GM18873 (cell line): Measurements from ENCODE around the gene DUSP6.

ENCODE experiments used
- ATAC-seq: cut with Tn5 transposase; IDR thresholded peaks from one replicate; pipeline ENCODE4 v1.9.1; 2021; ENCODE audit warnings: mild to moderate bottlenecking, moderate library complexity, moderate number of reproducible peaks; ENCODE audit not compliant: unreplicated experiment, low FRiP score

DUSP6 gene

DNA sequence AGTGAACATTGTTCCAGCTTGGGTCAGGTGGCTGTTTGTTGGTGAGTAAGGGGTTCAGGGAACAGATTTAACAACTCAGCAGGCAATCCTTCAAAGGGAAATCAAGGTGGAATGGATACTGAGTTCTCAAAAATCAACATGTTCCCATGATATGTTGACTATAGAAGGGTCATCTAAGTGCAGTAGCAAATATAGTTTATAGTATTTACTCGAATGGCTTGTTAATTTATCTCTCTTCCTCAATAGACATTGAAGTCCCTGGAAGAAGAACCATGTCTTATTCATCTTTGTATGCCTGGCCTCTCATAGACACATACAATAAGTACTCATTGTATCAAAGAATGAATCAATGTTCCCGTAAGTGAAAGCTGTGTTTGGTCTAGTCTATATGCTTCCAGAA lies 24.5 kb upstream of the DUSP6 start:
- ATAC-seq, result no peak

DNA sequence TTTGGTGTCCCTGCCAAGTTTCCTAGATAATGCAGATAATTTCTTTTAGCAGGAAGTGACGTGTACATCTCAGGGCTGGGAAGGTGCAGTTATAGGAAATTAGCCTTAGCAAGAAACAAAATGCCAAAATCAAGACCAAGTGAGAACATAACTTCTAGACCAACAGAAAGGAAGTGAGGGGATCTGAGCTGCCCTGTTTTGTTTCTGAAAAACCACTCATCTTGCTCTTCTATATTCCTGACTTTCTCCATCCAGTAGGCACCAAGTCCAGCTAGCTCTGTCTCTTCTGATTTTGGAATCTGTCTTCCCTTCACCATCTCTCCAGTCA lies 23.9 kb upstream of the DUSP6 start:
- ATAC-seq, result no peak

GRCh38 chr12:89373763-89374572 lies 21.7 kb upstream of the DUSP6 start:
- ATAC-seq, result no peak

DNA sequence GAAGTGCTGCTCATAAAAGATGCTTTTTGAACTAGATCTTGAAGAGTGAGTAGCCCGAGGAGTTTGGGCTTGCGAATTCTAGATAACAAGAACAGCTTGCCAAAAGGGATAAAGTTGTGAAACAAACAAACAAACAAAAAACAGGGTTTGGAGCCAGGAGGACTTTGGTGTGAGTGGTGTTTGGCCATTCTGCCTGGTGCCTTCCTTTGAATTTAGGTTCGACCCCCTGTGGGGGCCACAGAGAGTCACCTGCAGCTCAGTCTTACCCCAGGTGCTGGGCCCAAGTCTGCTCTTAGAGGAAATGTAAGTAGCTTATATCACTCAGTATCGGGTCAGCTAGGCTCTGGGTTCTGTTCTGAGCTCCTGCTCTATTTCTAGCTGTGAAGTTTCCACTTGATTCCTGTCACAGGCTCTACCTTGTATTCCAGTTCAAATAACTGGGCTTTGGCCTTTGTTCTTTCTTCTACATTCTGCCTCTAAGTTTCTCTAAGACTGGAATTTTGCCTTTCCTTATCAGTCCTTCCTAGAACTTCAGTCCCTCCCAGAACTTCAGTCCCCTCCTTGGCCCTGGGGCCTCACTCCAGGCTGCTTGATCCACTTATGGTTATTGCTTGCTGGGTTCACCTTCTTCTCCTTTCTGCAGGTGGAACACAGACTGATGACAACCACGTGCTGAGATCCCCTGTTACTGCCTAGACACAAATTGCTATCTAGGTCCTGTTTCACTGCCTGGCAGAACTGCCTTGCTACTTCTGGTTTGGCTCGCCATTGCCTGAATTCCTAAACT lies 20.5 kb upstream of the DUSP6 start:
- no peak for ATAC-seq

- ATAC-seq, result no peak
These were observed 18.5 kb upstream of the DUSP6 start for GRCh38 chr12:89370850-89371249.

GRCh38 chr12:89370421-89370831 lies 18.1 kb upstream of the DUSP6 start:
- no peak for ATAC-seq

- ATAC-seq, result no peak
These were observed 16.9 kb upstream of the DUSP6 start for GRCh38 chr12:89369166-89369565.

GRCh38 chr12:89368391-89368790 lies 16.1 kb upstream of the DUSP6 start:
- ATAC-seq, result no peak

GRCh38 chr12:89366676-89367364 lies 14.5 kb upstream of the DUSP6 start:
- ATAC-seq, result no peak

DNA sequence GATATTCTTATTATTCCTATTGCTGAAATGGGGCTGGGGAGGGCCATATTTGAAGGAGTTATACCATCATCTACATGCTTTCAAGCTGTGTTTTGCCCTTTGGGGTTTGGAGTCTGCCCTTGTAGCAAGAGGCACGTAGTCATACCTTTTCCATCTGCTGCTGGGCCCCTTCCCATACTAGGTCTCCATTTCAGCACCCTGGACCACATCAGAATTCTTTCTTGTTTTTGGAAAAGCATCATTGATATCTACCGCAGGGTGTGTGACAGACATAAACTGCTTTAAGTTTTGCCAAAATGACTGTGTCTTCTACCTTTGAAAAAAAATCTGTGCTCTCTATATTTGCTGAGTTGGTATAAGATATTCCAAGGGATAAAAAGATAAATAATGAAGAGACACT lies 12.3 kb upstream of the DUSP6 start:
- ATAC-seq, result no peak

DNA sequence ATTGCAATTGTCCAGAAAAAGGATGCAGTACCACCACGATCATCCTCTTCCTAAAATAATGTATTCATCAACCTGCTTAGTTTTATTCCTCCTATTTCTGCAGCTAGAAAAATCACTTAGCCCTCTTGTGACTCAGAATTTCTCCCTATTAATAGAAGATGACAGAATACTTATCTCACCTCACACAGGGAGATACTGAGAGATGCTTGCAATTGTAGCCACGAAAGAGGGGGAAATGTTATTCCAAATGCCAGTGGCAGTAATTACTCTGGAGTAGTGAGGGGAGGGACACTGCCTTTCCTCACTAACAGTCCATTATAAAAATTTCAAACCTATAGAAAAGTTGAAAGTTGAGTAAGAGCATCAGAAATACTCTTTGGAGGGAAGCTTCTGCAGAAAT lies 11.8 kb upstream of the DUSP6 start:
- ATAC-seq, result no peak

- no peak for ATAC-seq
These were observed 11.3 kb upstream of the DUSP6 start for GRCh38 chr12:89363582-89363981.

DNA sequence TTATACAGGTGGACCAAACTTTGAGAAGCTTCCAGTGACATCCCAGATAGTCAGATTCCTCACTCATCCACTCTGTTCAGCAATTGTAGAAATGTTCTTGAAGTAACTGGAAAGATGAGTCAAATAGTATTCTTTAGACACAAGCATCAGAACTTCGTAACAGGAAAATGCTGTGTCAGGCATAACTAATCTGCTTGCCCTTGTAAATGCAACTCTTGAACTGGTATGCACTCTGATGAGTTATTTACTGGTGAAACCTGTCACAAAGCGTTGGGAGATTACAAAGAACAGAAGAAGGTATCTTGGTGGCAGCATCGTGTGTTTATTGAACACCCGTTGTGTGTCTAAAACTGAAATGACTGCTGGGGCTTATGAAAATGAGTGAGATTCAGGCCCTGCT lies 10.8 kb upstream of the DUSP6 start:
- no peak for ATAC-seq

DNA sequence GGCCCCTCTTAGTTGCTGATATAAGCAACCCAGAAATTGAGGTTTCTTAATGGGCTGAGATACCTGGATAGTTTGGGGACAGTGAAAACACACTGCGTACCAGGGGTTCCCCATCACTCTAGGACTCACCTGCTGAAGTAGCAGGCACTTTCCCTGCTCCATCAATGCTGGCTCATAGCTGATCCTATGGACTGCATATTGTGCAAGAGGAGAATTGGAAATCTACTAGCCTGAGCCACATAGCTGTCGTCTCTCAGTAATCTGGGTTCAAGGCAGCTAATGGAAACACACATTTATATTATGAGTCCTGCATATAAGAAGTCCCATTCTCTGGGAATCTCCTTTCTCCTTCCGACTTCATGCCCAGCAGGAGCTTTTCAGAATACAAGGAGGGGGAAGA lies 7.3 kb upstream of the DUSP6 start:
- no peak for ATAC-seq

DNA sequence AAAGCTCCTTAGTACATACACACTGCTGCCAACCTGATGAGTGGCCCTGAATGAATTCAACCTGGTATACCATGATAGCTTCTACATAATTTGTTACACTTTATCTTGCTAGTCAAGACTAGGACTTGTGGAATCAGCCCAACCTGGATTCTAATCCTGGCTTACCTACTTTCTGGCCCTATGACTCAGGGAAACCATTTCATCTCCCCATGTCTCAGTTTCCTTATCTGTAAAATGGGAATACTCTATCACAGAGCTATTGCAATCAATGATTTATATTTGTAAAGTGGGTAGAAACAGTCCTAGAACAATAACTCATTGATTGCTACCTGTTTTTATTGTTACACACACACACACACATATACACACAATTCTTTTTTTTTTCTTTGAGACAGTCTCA lies 6.5 kb upstream of the DUSP6 start:
- no peak for ATAC-seq

DNA sequence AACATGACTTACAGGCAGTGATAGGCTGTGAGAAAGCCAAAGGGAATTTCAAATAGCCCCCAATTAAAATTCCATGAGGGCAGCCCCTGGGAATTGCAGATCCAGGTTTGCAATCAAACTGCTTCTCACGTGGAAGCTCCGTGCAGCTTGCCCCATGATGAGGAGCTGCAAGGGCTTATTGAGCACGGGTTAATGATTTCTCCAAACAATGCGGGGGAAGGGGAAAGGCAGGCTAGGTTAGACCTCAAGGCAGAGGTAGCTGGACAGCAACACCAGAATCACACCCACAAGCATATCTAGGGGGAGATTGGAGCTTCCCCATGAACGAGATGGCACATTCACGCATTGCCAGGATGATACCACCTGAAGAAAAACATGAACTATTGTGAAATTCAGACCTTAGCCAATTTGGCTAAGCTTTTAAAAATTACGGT lies 5.0 kb upstream of the DUSP6 start:
- ATAC-seq, result no peak

- ATAC-seq, result no peak
These were observed 3.9 kb upstream of the DUSP6 start for GRCh38 chr12:89356069-89356665.

DNA sequence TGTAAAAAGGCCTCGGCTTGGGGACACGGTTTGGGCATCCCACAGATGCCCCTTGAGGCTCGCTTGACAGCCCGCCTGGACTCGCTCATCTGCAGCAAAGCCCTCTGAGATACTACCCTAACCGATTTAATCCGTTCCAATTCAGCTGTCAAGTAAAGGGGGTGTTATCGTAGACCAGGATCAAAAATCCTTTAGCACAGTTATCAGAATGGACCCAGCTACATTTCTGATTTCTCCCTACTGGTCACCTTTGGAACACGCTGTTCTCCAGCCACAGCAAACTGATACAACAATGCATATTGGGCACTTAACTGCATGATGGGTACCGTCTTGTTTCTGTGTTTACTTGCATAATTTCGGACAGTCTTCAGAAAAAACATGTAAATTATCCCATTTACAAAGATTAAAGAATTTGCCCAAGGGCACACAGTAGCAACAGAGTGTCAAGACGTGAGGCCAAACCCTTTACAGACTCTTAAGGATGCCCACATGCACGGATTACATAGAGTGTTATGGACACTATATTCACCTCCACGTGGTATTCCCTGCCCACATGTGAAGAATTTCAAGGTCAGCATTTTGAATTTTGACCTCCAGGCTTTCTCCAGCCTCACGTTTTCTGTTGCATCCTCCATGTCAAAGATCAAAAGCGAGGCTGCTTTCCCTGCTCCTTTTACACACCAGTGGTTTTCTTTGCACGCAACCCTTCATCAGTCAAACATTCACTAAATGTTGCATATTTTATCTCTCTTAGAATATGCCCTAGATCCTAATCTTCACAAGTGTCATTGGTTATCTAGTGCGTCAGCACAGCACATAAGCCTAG lies 3.2 kb upstream of the DUSP6 start:
- no peak for ATAC-seq

DNA sequence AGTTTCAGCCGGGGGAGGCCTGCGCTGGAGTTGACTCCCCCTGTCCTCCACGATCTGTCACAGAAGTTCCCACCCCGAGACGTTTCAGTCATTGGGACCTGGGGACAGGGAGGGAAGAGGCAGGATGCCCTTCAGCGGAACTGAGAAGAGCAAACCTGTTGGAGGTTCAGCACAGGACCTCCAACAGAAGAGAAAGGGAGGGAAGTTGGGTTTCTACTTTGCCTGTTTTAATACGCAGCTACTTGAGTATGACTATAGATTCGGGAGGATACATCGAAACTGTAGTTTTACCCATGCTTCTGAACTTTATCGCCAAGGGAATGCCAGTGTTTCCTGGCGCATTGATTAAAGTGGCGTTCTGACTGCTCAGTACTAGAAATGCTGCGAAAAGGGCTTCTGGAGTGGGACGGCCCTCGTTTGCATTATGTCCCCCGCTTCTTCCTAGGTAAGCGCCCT lies 2.3 kb upstream of the DUSP6 start:
- no peak for ATAC-seq
